HUES6 (cell line): ENCODE results near the gene PLEKHA3.

Experiments
- H3K27ac ChIP-seq: 2 replicates; pipeline ENCODE4 v1.7.0; 2013; ENCODE audit warnings: low read depth, mild to moderate bottlenecking, low read length, inconsistent platforms
- H3K27me3 ChIP-seq: 2 replicates; pipeline ENCODE4 v1.6.1; 2013; ENCODE audit warnings: low read length; ENCODE audit not compliant: control insufficient read depth, insufficient read depth
- H3K36me3 ChIP-seq: 2 replicates; pipeline ENCODE4 v1.6.1; 2013; ENCODE audit warnings: low read length; ENCODE audit not compliant: control insufficient read depth, insufficient read depth
- H3K4me1 ChIP-seq: 2 replicates; pipeline ENCODE4 v1.6.1; 2013; ENCODE audit warnings: low read length; ENCODE audit not compliant: control insufficient read depth, insufficient read depth
- H3K4me3 ChIP-seq: 2 replicates; pipeline ENCODE4 v1.5.1; 2013; ENCODE audit warnings: low read depth, low read length
- H3K9ac ChIP-seq: one replicate; pipeline ENCODE4 v1.6.1; 2013; ENCODE audit warnings: mild to moderate bottlenecking, low read length
- H3K9me3 ChIP-seq: 2 replicates; pipeline ENCODE4 v1.6.1; 2013; ENCODE audit warnings: low read depth, low read length; ENCODE audit not compliant: control insufficient read depth, insufficient read depth

PLEKHA3 gene

DNA sequence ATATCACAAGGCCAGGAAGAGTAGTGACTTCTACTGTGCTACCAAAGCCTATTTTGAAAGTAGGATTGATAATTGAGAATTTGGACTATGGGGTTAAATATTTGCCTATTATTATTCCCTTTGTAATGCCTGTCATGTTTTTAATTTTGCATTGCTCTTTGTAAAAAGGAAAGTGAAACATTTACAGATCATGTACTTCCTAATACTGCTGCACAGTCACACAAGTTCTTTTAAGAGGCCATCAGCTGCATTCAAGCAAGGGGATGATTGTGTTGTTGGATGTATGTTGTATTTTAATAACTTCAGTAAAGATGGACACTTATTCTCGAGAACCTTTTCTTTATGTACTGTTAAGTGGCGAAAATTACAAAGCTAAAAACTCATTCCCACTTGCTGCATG is 70.1 kb downstream of the PLEKHA3 start:
- Histone ChIP-seq H3K36me3 (peaks cover 62% of the 10 kb centered on the region), H3K27ac (no peak overlapping the region), H3K4me1 (no peaks in the 10 kb centered on the region), H3K4me3 (no peak overlapping the region), H3K27me3 (no peaks in the 10 kb centered on the region), H3K9me3 (no peaks in the 10 kb centered on the region), H3K9ac (no peak overlapping the region)

DNA sequence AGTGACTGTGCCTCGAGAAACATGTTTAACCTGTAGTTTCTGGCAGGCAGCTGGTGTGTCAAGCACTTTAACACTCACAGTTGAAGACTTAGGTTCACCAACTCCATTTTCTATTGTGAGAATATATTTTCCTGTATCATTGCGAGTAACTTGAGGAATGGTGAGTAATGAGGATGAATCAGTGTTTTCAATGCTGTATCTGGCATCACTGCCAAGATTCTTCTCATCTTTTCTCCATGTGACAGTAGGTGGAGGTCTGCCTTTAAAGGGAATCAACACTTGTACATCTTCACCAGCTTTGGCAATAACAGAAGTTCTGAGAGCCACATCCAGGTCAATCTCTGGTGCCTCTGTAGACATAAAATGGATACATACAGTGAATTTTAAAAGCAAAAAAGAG is 72.8 kb downstream of the PLEKHA3 start:
- H3K9me3 ChIP-seq = no peaks in the 10 kb centered on the region
- no peak overlapping the region for H3K9ac ChIP-seq
- no peaks in the 10 kb centered on the region for H3K4me1 ChIP-seq
- H3K4me3 ChIP-seq = no peak overlapping the region
- peaks cover 42% of the 10 kb centered on the region for H3K36me3 ChIP-seq
- no peaks in the 10 kb centered on the region for H3K27me3 ChIP-seq
- H3K27ac ChIP-seq = no peak overlapping the region
